Activated CD4-positive, alpha-beta T cell treated with anti-CD3 and anti-CD28 coated beads, Interleukin-2, amount 10 ng/mL, durations not matched to agents 7 days and 5 days (primary cell): ENCODE data around the gene FGF9. TPM values are rescaled to one million over a fixed set of nuclear protein-coding genes. Genes with fewer than 3 reads are reported as not detected.

ENCODE experiments used
- CTCF ChIA-PET: fragments of 350-600 bp; sonication (Branson Sonifier 250); formaldehyde crosslinking; loops from one replicate; lab custom pipeline; 2021; ENCODE audit warnings: antibody characterized with exemption; lab: Charles Lee
- POLR2A ChIA-PET: fragments of 350-600 bp; sonication (Branson Sonifier 250); formaldehyde crosslinking; loops from one replicate; lab custom pipeline; 2021; ENCODE audit warnings: antibody characterized with exemption; lab: Charles Lee
- DNase-seq: peaks from one replicate; pipeline ENCODE4 v3.0.0-alpha.2; 2020
- H3K27ac Mint-ChIP-seq: one replicate; pipeline ENCODE4 v1.8.0; 2021; ENCODE audit warnings: mild to moderate bottlenecking, moderate library complexity, mixed read lengths
- H3K27me3 Mint-ChIP-seq: one replicate; pipeline ENCODE4 v1.8.0; 2021; ENCODE audit warnings: mixed read lengths
- H3K36me3 Mint-ChIP-seq: one replicate; pipeline ENCODE4 v1.8.0; 2021; ENCODE audit warnings: low read depth, mixed read lengths
- H3K4me1 Mint-ChIP-seq: one replicate; pipeline ENCODE4 v1.8.0; 2021; ENCODE audit warnings: mixed read lengths
- H3K4me3 Mint-ChIP-seq: one replicate; pipeline ENCODE4 v1.8.0; 2021; ENCODE audit warnings: mild to moderate bottlenecking, moderate library complexity, mixed read lengths
- H3K9me3 Mint-ChIP-seq: one replicate; pipeline ENCODE4 v1.8.0; 2021; ENCODE audit warnings: mixed read lengths
- total RNA-seq, 2 experiments: library from RNA; stranded (reverse); gene quantifications; one replicate each; pipeline ENCODE4 v1.2.3, GENCODE V29; 2021

Gene FGF9
- total RNA-seq, 2 experiments from 2014 or later = 0.04 TPM; not detected in 1

- ChIA-PET CTCF (no interaction called here), POLR2A (no interaction called here)
- H3K9me3 Mint-ChIP-seq = no peaks in the 10 kb centered on the region
- H3K27me3 Mint-ChIP-seq = peaks cover 19% of the 10 kb centered on the region
- H3K27ac Mint-ChIP-seq = no peak overlapping the region
- H3K4me1 Mint-ChIP-seq = peaks cover 11% of the 10 kb centered on the region
- DNase-seq = no peak
- H3K4me3 Mint-ChIP-seq = no peak overlapping the region
- no peaks in the 10 kb centered on the region for H3K36me3 Mint-ChIP-seq
Observed at GRCh38 chr13:21683034-21683733, 12.3 kb downstream of the FGF9 start.

- POLR2A ChIA-PET = no interaction called here
Observed at GRCh38 chr13:21684576-21684975, 13.7 kb downstream of the FGF9 start.

GRCh38 chr13:21685485-21686064 lies 14.7 kb downstream of the FGF9 start:
- Mint-ChIP-seq H3K27ac (no peak overlapping the region), H3K4me1 (peaks cover 11% of the 10 kb centered on the region), H3K27me3 (peaks cover 15% of the 10 kb centered on the region), H3K36me3 (no peaks in the 10 kb centered on the region), H3K4me3 (no peak overlapping the region), H3K9me3 (no peaks in the 10 kb centered on the region)
- no peak for DNase-seq
- ChIA-PET POLR2A (no interaction called here), CTCF (no interaction called here)

More at GRCh38 chr13:21684576-21684975, 13.7 kb downstream of the FGF9 start:
- CTCF ChIA-PET = no interaction called here
- Mint-ChIP-seq H3K9me3 (no peaks in the 10 kb centered on the region), H3K27me3 (peaks cover 12% of the 10 kb centered on the region), H3K27ac (no peak overlapping the region), H3K4me1 (peaks cover 11% of the 10 kb centered on the region), H3K4me3 (no peak overlapping the region), H3K36me3 (no peaks in the 10 kb centered on the region)
- DNase-seq = no peak

DNA sequence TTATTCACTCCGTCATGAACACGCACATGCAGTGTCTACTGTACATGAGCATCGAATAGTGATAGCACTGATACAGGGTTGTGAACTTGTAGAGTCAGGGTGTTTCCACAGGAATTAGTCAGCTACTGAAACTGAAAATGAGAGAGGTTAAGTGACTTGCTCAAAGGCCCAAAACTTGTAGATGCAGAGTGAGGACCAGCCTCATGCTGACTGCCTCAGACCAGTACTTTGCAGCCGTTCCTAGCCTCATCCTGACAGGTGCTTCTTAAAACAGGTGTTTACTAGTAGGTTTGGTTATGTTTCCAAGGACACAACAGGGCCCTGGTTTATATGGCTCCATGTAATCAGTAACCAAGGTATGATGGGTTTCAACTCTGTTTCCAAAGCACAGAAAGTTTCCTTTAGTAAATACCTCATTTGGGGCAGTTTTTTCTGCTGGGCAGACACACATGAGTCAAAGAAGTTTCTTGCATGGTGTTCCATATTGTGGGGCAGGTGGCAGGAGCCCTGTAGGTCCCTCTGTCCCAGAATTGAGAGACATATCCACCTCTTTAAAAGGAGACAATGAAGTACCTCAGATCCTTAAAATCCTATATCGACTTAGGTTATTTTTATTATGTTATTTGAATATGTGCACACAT lies 16.0 kb downstream of the FGF9 start:
- Mint-ChIP-seq H3K27ac (no peak overlapping the region), H3K27me3 (peaks cover 13% of the 10 kb centered on the region), H3K36me3 (no peaks in the 10 kb centered on the region), H3K9me3 (no peaks in the 10 kb centered on the region), H3K4me1 (peaks cover 11% of the 10 kb centered on the region), H3K4me3 (no peak overlapping the region)
- POLR2A ChIA-PET = interaction anchor here (0.6 kb wide), 1 partner anchor 14 kb away, joined by 5 read pairs; no protein-coding TSS in a partner anchor
- CTCF ChIA-PET = no interaction called here
- DNase-seq = no peak

GRCh38 chr13:21688056-21688455 lies 17.2 kb downstream of the FGF9 start:
- H3K27ac Mint-ChIP-seq = no peak overlapping the region
- no peaks in the 10 kb centered on the region for H3K9me3 Mint-ChIP-seq
- DNase-seq = no peak
- H3K4me3 Mint-ChIP-seq = no peak overlapping the region
- POLR2A ChIA-PET = no interaction called here
- peaks cover 10% of the 10 kb centered on the region for H3K27me3 Mint-ChIP-seq
- no peaks in the 10 kb centered on the region for H3K36me3 Mint-ChIP-seq
- CTCF ChIA-PET = interaction anchor here (0.6 kb wide), 1 partner anchor 505 kb away, joined by 4 read pairs; no protein-coding TSS in a partner anchor
- H3K4me1 Mint-ChIP-seq = peaks cover 11% of the 10 kb centered on the region

- Mint-ChIP-seq H3K9me3 (no peaks in the 10 kb centered on the region), H3K4me3 (no peak overlapping the region), H3K27me3 (peaks cover 8% of the 10 kb centered on the region), H3K27ac (no peak overlapping the region), H3K4me1 (peaks cover 11% of the 10 kb centered on the region), H3K36me3 (no peaks in the 10 kb centered on the region)
- CTCF ChIA-PET = no interaction called here
- POLR2A ChIA-PET = no interaction called here
- no peak for DNase-seq
Observed at GRCh38 chr13:21689097-21689496, 18.2 kb downstream of the FGF9 start.

GRCh38 chr13:21690955-21691354 lies 20.1 kb downstream of the FGF9 start:
- Mint-ChIP-seq H3K4me1 (peaks cover 9% of the 10 kb centered on the region), H3K9me3 (no peaks in the 10 kb centered on the region), H3K36me3 (no peaks in the 10 kb centered on the region), H3K27me3 (peaks cover 3% of the 10 kb centered on the region), H3K4me3 (no peak overlapping the region), H3K27ac (no peak overlapping the region)
- ChIA-PET CTCF (interaction anchor here (0.5 to 1.0 kb wide), 2 partner anchors 10 to 152 kb away, joined by 3 read pairs; no protein-coding TSS in a partner anchor), POLR2A (no interaction called here)
- no peak for DNase-seq

DNA sequence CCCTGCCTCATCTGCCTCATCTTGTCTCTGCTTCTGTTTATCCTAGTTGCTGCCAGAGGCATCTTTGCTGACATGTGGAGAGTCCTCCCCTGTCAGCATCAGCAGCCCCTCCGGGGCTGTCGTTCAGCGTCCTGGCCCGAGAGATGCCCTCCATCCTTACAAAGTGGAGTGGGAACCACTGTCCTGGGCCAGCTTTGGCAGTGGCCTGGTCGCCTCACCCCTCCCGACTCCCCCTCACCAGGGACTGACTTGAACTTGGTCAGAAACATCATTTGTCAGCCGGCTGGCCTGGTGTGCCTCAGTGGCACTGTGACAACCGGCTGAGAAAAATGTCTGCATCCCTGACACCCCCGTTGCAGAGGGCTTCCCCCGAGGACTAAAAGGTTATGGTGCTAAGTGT lies 20.6 kb downstream of the FGF9 start:
- Mint-ChIP-seq H3K27me3 (peaks cover 3% of the 10 kb centered on the region), H3K9me3 (no peaks in the 10 kb centered on the region), H3K27ac (no peak overlapping the region), H3K36me3 (no peaks in the 10 kb centered on the region), H3K4me1 (peaks cover 9% of the 10 kb centered on the region), H3K4me3 (no peak overlapping the region)
- ChIA-PET POLR2A (no interaction called here), CTCF (interaction anchor here (1.0 kb wide), 1 partner anchor 10 kb away, joined by 3 read pairs; no protein-coding TSS in a partner anchor)
- DNase-seq = no peak

- Mint-ChIP-seq H3K27ac (no peak overlapping the region), H3K36me3 (no peaks in the 10 kb centered on the region), H3K9me3 (no peaks in the 10 kb centered on the region), H3K27me3 (peaks cover 3% of the 10 kb centered on the region), H3K4me1 (peaks cover 5% of the 10 kb centered on the region), H3K4me3 (no peak overlapping the region)
- ChIA-PET CTCF (no interaction called here), POLR2A (no interaction called here)
- DNase-seq = no peak
Observed at GRCh38 chr13:21691928-21692327, 21.1 kb downstream of the FGF9 start.

DNA sequence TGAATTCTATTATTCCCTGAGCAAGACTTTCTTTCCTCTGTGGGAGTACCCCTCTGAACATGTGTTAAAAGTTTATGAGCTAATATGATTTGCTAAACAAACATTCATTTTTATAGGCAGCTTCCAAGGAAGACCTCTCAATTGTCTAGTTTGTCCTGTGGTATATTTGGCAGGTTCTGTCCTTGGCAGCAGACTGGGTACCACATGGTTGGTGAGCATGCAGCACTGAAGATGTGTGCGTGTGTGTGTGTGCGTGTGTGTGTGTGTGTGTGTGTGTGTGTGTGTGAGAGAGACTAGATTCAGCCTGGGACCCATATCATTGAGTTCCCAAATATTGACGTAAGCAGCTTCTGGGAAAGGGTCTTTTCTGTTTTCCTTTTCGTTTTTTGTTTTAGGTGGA lies 24.0 kb downstream of the FGF9 start:
- Mint-ChIP-seq H3K4me1 (no peaks in the 10 kb centered on the region), H3K4me3 (no peak overlapping the region), H3K27me3 (peaks cover 3% of the 10 kb centered on the region), H3K36me3 (no peaks in the 10 kb centered on the region), H3K9me3 (no peaks in the 10 kb centered on the region), H3K27ac (no peak overlapping the region)
- POLR2A ChIA-PET = no interaction called here
- CTCF ChIA-PET = interaction anchor here (0.7 kb wide), 1 partner anchor 170 kb away, joined by 3 read pairs; no protein-coding TSS in a partner anchor
- no peak for DNase-seq

GRCh38 chr13:21695546-21695945 lies 24.7 kb downstream of the FGF9 start:
- Mint-ChIP-seq H3K9me3 (no peaks in the 10 kb centered on the region), H3K27ac (no peak overlapping the region), H3K36me3 (no peaks in the 10 kb centered on the region), H3K27me3 (no peaks in the 10 kb centered on the region), H3K4me3 (no peak overlapping the region), H3K4me1 (no peaks in the 10 kb centered on the region)
- POLR2A ChIA-PET = no interaction called here
- CTCF ChIA-PET = no interaction called here
- DNase-seq = no peak

GRCh38 chr13:21696865-21697448 lies 26.1 kb downstream of the FGF9 start:
- H3K27me3 Mint-ChIP-seq = no peaks in the 10 kb centered on the region
- H3K36me3 Mint-ChIP-seq = no peaks in the 10 kb centered on the region
- H3K9me3 Mint-ChIP-seq = no peaks in the 10 kb centered on the region
- H3K27ac Mint-ChIP-seq = no peak overlapping the region
- CTCF ChIA-PET = interaction anchor here (0.6 kb wide), 1 partner anchor 1089 kb away, joined by 3 read pairs; no protein-coding TSS in a partner anchor
- DNase-seq = no peak
- H3K4me3 Mint-ChIP-seq = no peak overlapping the region
- no peaks in the 10 kb centered on the region for H3K4me1 Mint-ChIP-seq
- POLR2A ChIA-PET = no interaction called here
